ENCODE measurements around the gene POLR3E. TPM values are rescaled to one million over a fixed set of nuclear protein-coding genes. Genes with fewer than 3 reads are reported as not detected.

POLR3E gene
- total and polyA plus RNA-seq, 4 donors: 13.1 to 36.7 (median 30.6) TPM

GRCh38 chr16:22308824-22309520 is 11.8 kb downstream of the POLR3E start:
- ATAC-seq (ENCODE audit: low FRiP score) (no peak), DNase-seq (no peak)
- Histone ChIP-seq H3K9me3 (ENCODE audit: control insufficient read depth, low read length) (no peaks in the 10 kb centered on the region), H3K27me3 (ENCODE audit: control insufficient read depth in 1 of 2, insufficient read depth in 2 of 2, low read length in 1 of 2) (no peaks in the 10 kb centered on the region), H3K4me3 (ENCODE audit: low read length in 2 of 2) (no peak overlapping the region), H3K4me1 (ENCODE audit: control insufficient read depth in 1 of 2, insufficient read depth in 2 of 2, low read length in 2 of 2) (no peaks in the 10 kb centered on the region), H3K27ac (ENCODE audit: low read depth in 1 of 2, low read length in 2 of 2) (no peak overlapping the region), H3K36me3 (ENCODE audit: control insufficient read depth in 1 of 2, insufficient read depth in 2 of 2, low read length in 1 of 2) (peaks cover 0 to 8% of the 10 kb centered on the region in 2 donors)
- WGBS, 2 donors: 94 to 95% methylated on average over 24 of the region's 24 CpGs
- intact Hi-C loops (cut with DNase I): no loop called here

GRCh38 chr16:22311520-22311919 is 14.3 kb downstream of the POLR3E start:
- 92 to 96% methylated on average over 4 of the region's 4 CpGs for WGBS, 2 donors
- Histone ChIP-seq H3K4me3 (ENCODE audit: low read length in 2 of 2) (no peak overlapping the region), H3K9me3 (ENCODE audit: control insufficient read depth, low read length) (no peaks in the 10 kb centered on the region), H3K4me1 (ENCODE audit: control insufficient read depth in 1 of 2, insufficient read depth in 2 of 2, low read length in 2 of 2) (no peaks in the 10 kb centered on the region), H3K36me3 (ENCODE audit: control insufficient read depth in 1 of 2, insufficient read depth in 2 of 2, low read length in 1 of 2) (peaks cover 0 to 5% of the 10 kb centered on the region in 2 donors), H3K27me3 (ENCODE audit: control insufficient read depth in 1 of 2, insufficient read depth in 2 of 2, low read length in 1 of 2) (no peaks in the 10 kb centered on the region), H3K27ac (ENCODE audit: low read depth in 1 of 2, low read length in 2 of 2) (no peak overlapping the region)
- ATAC-seq (ENCODE audit: low FRiP score) (no peak), DNase-seq (no peak)
- intact Hi-C loops (cut with DNase I): no loop called here

- ATAC-seq (ENCODE audit: low FRiP score): no peak
- Histone ChIP-seq H3K4me3 (ENCODE audit: low read length in 2 of 2) (no peak overlapping the region), H3K36me3 (ENCODE audit: control insufficient read depth in 1 of 2, insufficient read depth in 2 of 2, low read length in 1 of 2) (peaks cover 0 to 5% of the 10 kb centered on the region in 2 donors), H3K4me1 (ENCODE audit: control insufficient read depth in 1 of 2, insufficient read depth in 2 of 2, low read length in 2 of 2) (no peaks in the 10 kb centered on the region), H3K27ac (ENCODE audit: low read depth in 1 of 2, low read length in 2 of 2) (no peak overlapping the region), H3K27me3 (ENCODE audit: control insufficient read depth in 1 of 2, insufficient read depth in 2 of 2, low read length in 1 of 2) (no peaks in the 10 kb centered on the region), H3K9me3 (ENCODE audit: control insufficient read depth, low read length) (no peaks in the 10 kb centered on the region)
- 93% methylated on average over 23 of the region's 23 CpGs for WGBS, 2 donors
- DNase-seq: no peak
- intact Hi-C loops (cut with DNase I): no loop called here
Observed at GRCh38 chr16:22312897-22313781, 15.9 kb downstream of the POLR3E start.

GRCh38 chr16:22313876-22314470 is 16.8 kb downstream of the POLR3E start:
- ATAC-seq (ENCODE audit: low FRiP score): no peak
- intact Hi-C loops (cut with DNase I): no loop called here

GRCh38 chr16:22314661-22315626 is 17.7 kb downstream of the POLR3E start:
- ATAC-seq (ENCODE audit: low FRiP score) (no peak), DNase-seq (no peak)
- Histone ChIP-seq H3K27ac (ENCODE audit: low read depth in 1 of 2, low read length in 2 of 2) (no peak overlapping the region), H3K27me3 (ENCODE audit: control insufficient read depth in 1 of 2, insufficient read depth in 2 of 2, low read length in 1 of 2) (no peaks in the 10 kb centered on the region), H3K36me3 (ENCODE audit: control insufficient read depth in 1 of 2, insufficient read depth in 2 of 2, low read length in 1 of 2) (peaks cover 0 to 2% of the 10 kb centered on the region in 2 donors), H3K9me3 (ENCODE audit: control insufficient read depth, low read length) (no peaks in the 10 kb centered on the region), H3K4me3 (ENCODE audit: low read length in 2 of 2) (no peak overlapping the region), H3K4me1 (ENCODE audit: control insufficient read depth in 1 of 2, insufficient read depth in 2 of 2, low read length in 2 of 2) (no peaks in the 10 kb centered on the region)
- 88 to 90% methylated on average over 37 of the region's 37 CpGs for WGBS, 2 donors
- intact Hi-C loops (cut with DNase I): no loop called here

More at GRCh38 chr16:22313876-22314470, 16.8 kb downstream of the POLR3E start:
- H3K27ac ChIP-seq (ENCODE audit: low read depth in 1 of 2, low read length in 2 of 2): no peak overlapping the region
- peaks cover 0 to 2% of the 10 kb centered on the region in 2 donors for H3K36me3 ChIP-seq (ENCODE audit: control insufficient read depth in 1 of 2, insufficient read depth in 2 of 2, low read length in 1 of 2)
- no peaks in the 10 kb centered on the region for H3K4me1 ChIP-seq (ENCODE audit: control insufficient read depth in 1 of 2, insufficient read depth in 2 of 2, low read length in 2 of 2)
- no peak for DNase-seq
- no peaks in the 10 kb centered on the region for H3K9me3 ChIP-seq (ENCODE audit: control insufficient read depth, low read length)
- no peaks in the 10 kb centered on the region for H3K27me3 ChIP-seq (ENCODE audit: control insufficient read depth in 1 of 2, insufficient read depth in 2 of 2, low read length in 1 of 2)
- no peak overlapping the region for H3K4me3 ChIP-seq (ENCODE audit: low read length in 2 of 2)
- 92 to 93% methylated on average over 10 of the region's 10 CpGs for WGBS, 2 donors

GRCh38 chr16:22315979-22316378 is 18.8 kb downstream of the POLR3E start:
- no peaks in the 10 kb centered on the region for H3K4me1 ChIP-seq (ENCODE audit: control insufficient read depth in 1 of 2, insufficient read depth in 2 of 2, low read length in 2 of 2)
- H3K9me3 ChIP-seq (ENCODE audit: control insufficient read depth, low read length): no peaks in the 10 kb centered on the region
- WGBS, 2 donors: 98 to 100% methylated on average over 1 of the region's 1 CpG
- peaks cover 0 to 2% of the 10 kb centered on the region in 2 donors for H3K36me3 ChIP-seq (ENCODE audit: control insufficient read depth in 1 of 2, insufficient read depth in 2 of 2, low read length in 1 of 2)
- DNase-seq (no peak), ATAC-seq (ENCODE audit: low FRiP score) (no peak)
- H3K27me3 ChIP-seq (ENCODE audit: control insufficient read depth in 1 of 2, insufficient read depth in 2 of 2, low read length in 1 of 2): no peaks in the 10 kb centered on the region
- H3K4me3 ChIP-seq (ENCODE audit: low read length in 2 of 2): no peak overlapping the region
- intact Hi-C loops (cut with DNase I): no loop called here
- no peak overlapping the region for H3K27ac ChIP-seq (ENCODE audit: low read depth in 1 of 2, low read length in 2 of 2)

- Histone ChIP-seq H3K27me3 (ENCODE audit: control insufficient read depth in 1 of 2, insufficient read depth in 2 of 2, low read length in 1 of 2) (no peaks in the 10 kb centered on the region), H3K4me1 (ENCODE audit: control insufficient read depth in 1 of 2, insufficient read depth in 2 of 2, low read length in 2 of 2) (no peaks in the 10 kb centered on the region), H3K4me3 (ENCODE audit: low read length in 2 of 2) (no peak overlapping the region), H3K9me3 (ENCODE audit: control insufficient read depth, low read length) (no peaks in the 10 kb centered on the region), H3K27ac (ENCODE audit: low read depth in 1 of 2, low read length in 2 of 2) (no peak overlapping the region), H3K36me3 (ENCODE audit: control insufficient read depth in 1 of 2, insufficient read depth in 2 of 2, low read length in 1 of 2) (peaks cover 0 to 2% of the 10 kb centered on the region in 2 donors)
- ATAC-seq (ENCODE audit: low FRiP score) (no peak), DNase-seq (no peak)
- intact Hi-C loops (cut with DNase I): no loop called here
- 82 to 90% methylated on average over 9 of the region's 9 CpGs for WGBS, 2 donors
Observed at GRCh38 chr16:22316411-22316811, 19.2 kb downstream of the POLR3E start.

GRCh38 chr16:22317001-22317530 is 19.9 kb downstream of the POLR3E start:
- Histone ChIP-seq H3K27me3 (ENCODE audit: control insufficient read depth in 1 of 2, insufficient read depth in 2 of 2, low read length in 1 of 2) (no peaks in the 10 kb centered on the region), H3K9me3 (ENCODE audit: control insufficient read depth, low read length) (no peaks in the 10 kb centered on the region), H3K27ac (ENCODE audit: low read depth in 1 of 2, low read length in 2 of 2) (no peak overlapping the region), H3K4me1 (ENCODE audit: control insufficient read depth in 1 of 2, insufficient read depth in 2 of 2, low read length in 2 of 2) (no peaks in the 10 kb centered on the region), H3K4me3 (ENCODE audit: low read length in 2 of 2) (no peak overlapping the region), H3K36me3 (ENCODE audit: control insufficient read depth in 1 of 2, insufficient read depth in 2 of 2, low read length in 1 of 2) (peaks cover 0 to 2% of the 10 kb centered on the region in 2 donors)
- WGBS, 2 donors: 80 to 81% methylated on average over 17 of the region's 17 CpGs
- DNase-seq: no peak
- intact Hi-C loops (cut with DNase I): no loop called here
- ATAC-seq (ENCODE audit: low FRiP score): no peak

Measured in aorta (tissue), 5 donors.